GM18505 (cell line): ENCODE results near the gene NBPF4.
"Not testable (repeated sequence)": the region's sequence is repeated elsewhere in the genome, so short reads cannot be mapped to it uniquely, and the experiment has no call there.

ENCODE experiments used
- ATAC-seq: cut with Tn5 transposase; IDR thresholded peaks from one replicate; pipeline ENCODE4 v1.9.1; 2021; ENCODE audit not compliant: unreplicated experiment
- POLR2A ChIP-seq: IDR thresholded peaks from 4 replicates; pipeline ENCODE4 v1.6.1; 2011; ENCODE audit warnings: borderline replicate concordance; ENCODE audit not compliant: insufficient read depth, insufficient read length; ENCODE audit errors: extremely low read depth

NBPF4 gene

GRCh38 chr1:108214641-108215465 lies 29.0 kb downstream of the NBPF4 start:
- peak; percentile 68 for ATAC-seq

- TF ChIP-seq POLR2A = no peak
- ATAC-seq = no peak
These were observed 32.9 kb downstream of the NBPF4 start for GRCh38 chr1:108211014-108211413.

GRCh38 chr1:108209456-108210108 lies 34.3 kb downstream of the NBPF4 start:
- no peak for TF ChIP-seq POLR2A
- ATAC-seq = no peak

- no peak for ATAC-seq
- TF ChIP-seq POLR2A = no peak
These were observed 35.0 kb downstream of the NBPF4 start for GRCh38 chr1:108208724-108209446.

GRCh38 chr1:108203582-108203981 lies 40.3 kb downstream of the NBPF4 start:
- ATAC-seq = not testable (repeated sequence)

GRCh38 chr1:108201687-108202086 lies 42.2 kb downstream of the NBPF4 start:
- TF ChIP-seq POLR2A = no peak
- ATAC-seq = no peak

GRCh38 chr1:108200687-108201051 lies 43.2 kb downstream of the NBPF4 start:
- no peak for TF ChIP-seq POLR2A
- no peak for ATAC-seq

GRCh38 chr1:108199781-108200686 lies 43.8 kb downstream of the NBPF4 start, which contains the start of gene SLC25A24:
SLC25A24 (minus strand) TSS chr1:108200343; CDS start chr1:108200138, 205 bp downstream.
- ATAC-seq = peak; percentile 84
- TF ChIP-seq POLR2A = no peak

- TF ChIP-seq POLR2A = no peak
- no peak for ATAC-seq
These were observed 44.6 kb downstream of the NBPF4 start for GRCh38 chr1:108199201-108199691.

GRCh38 chr1:108194051-108194450 lies 49.8 kb downstream of the NBPF4 start:
- TF ChIP-seq POLR2A = no peak

GRCh38 chr1:108193333-108193732 lies 50.5 kb downstream of the NBPF4 start:
- no peak for ATAC-seq
- TF ChIP-seq POLR2A = no peak

More at GRCh38 chr1:108194051-108194450, 49.8 kb downstream of the NBPF4 start:
- ATAC-seq = no peak

- TF ChIP-seq POLR2A = no peak
These were observed 51.3 kb downstream of the NBPF4 start for GRCh38 chr1:108192581-108192980.

GRCh38 chr1:108190686-108191416 lies 53.0 kb downstream of the NBPF4 start:
- no peak for ATAC-seq

More at GRCh38 chr1:108192581-108192980, 51.3 kb downstream of the NBPF4 start:
- no peak for ATAC-seq

More at GRCh38 chr1:108190686-108191416, 53.0 kb downstream of the NBPF4 start:
- no peak for TF ChIP-seq POLR2A
